Measurements from ENCODE around the gene SSC5D. TPM values are rescaled to one million over a fixed set of nuclear protein-coding genes. Genes with fewer than 3 reads are reported as not detected.
A peak's percentile ranks its signal among the peaks of the same experiment; 100 is the strongest.

SSC5D gene
- polyA plus RNA-seq, 3 donors = 0.08 TPM; not detected in 2

GRCh38 chr19:55563261-55563690 is 75.0 kb downstream of the SSC5D start:
- no peaks in the 10 kb centered on the region for H3K36me3 Mint-ChIP-seq
- no peak overlapping the region for H2AFZ ChIP-seq (ENCODE audit: insufficient read depth, low read depth, low read length, poor library complexity, severe bottlenecking)
- peak overlapping the region in 1 of 7 donors; percentile 0 for H3K27ac Mint-ChIP-seq
- no peak overlapping the region for H3K9ac ChIP-seq (ENCODE audit: insufficient read depth, low read length, poor library complexity, severe bottlenecking)
- WGBS (ENCODE audit: insufficient coverage) = 85% methylated on average over 10 of the region's 12 CpGs
- intact Hi-C loops (cut with micrococcal nuclease) = no loop called here
- H3K9me3 Mint-ChIP-seq = peaks cover 0 to 8% (median 5%) of the 10 kb centered on the region in 7 donors
- H3K4me1 Mint-ChIP-seq = no peaks in the 10 kb centered on the region
- H3K27me3 Mint-ChIP-seq (ENCODE audit: low read depth in 3 of 3) = peaks cover 3 to 7% (median 4%) of the 10 kb centered on the region in 3 donors
- H4K20me1 ChIP-seq (ENCODE audit: insufficient read depth, low read length) = no peaks in the 10 kb centered on the region
- no peaks in the 10 kb centered on the region for H3K36me3 ChIP-seq (replicated peaks in 1 of 2; ENCODE audit: control insufficient read depth in 1 of 2, insufficient read depth in 2 of 2, low read length in 2 of 2)
- H3K4me1 ChIP-seq (ENCODE audit: control insufficient read depth in 1 of 2, insufficient read depth in 2 of 2, low read length in 2 of 2) = no peaks in the 10 kb centered on the region
- no peak overlapping the region for H3K4me2 ChIP-seq (replicated peaks; ENCODE audit: extremely low read depth, low read length, poor library complexity, severe bottlenecking)
- no peak overlapping the region for H3K4me3 ChIP-seq (replicated peaks in 1 of 3; ENCODE audit: low read depth in 2 of 3, low read length in 3 of 3)
- H3K27ac ChIP-seq (ENCODE audit: low read depth in 1 of 2, low read length in 2 of 2) = no peak overlapping the region
- DNase-seq = no peak
- no peak for TF ChIP-seq CTCF (IDR thresholded peaks at IDR 0.05)
- no peak overlapping the region for H3K4me3 Mint-ChIP-seq
- no peaks in the 10 kb centered on the region for H3K79me2 ChIP-seq (ENCODE audit: insufficient read depth, low read length)
- H3K27me3 ChIP-seq (ENCODE audit: control insufficient read depth in 2 of 2, insufficient read depth in 2 of 2, low read length in 2 of 2) = no peaks in the 10 kb centered on the region
- H3K9me3 ChIP-seq (replicated peaks in 1 of 2; ENCODE audit: control insufficient read depth in 1 of 2, insufficient read depth in 1 of 2, low read length in 2 of 2) = peaks cover 0 to 3% of the 10 kb centered on the region in 2 donors

DNA sequence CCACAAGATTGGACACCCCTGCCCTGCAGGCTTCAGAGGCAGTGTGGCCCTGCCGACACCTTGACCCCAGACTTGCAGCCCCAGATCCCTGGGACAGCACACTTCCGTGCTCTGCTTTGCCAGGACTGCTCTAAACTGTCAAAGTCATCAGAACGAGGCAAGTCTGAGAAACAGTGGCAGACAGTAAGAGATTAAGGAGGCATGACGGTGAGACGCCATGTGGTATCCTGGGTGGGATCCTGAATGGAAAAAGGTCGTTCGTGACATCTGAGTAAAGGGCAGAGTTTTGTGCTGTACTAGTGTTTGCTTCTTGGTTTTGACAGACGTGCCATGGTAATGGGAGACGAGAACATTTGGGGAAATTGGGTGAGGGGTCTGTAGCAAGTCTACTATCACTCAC is 78.6 kb downstream of the SSC5D start:
- Histone ChIP-seq H3K9me3 (replicated peaks in 1 of 2; ENCODE audit: control insufficient read depth in 1 of 2, insufficient read depth in 1 of 2, low read length in 2 of 2) (no peaks in the 10 kb centered on the region), H3K27ac (ENCODE audit: low read depth in 1 of 2, low read length in 2 of 2) (no peak overlapping the region), H3K79me2 (ENCODE audit: insufficient read depth, low read length) (no peaks in the 10 kb centered on the region), H3K4me3 (replicated peaks in 1 of 3; ENCODE audit: low read depth in 2 of 3, low read length in 3 of 3) (no peak overlapping the region), H3K9ac (ENCODE audit: insufficient read depth, low read length, poor library complexity, severe bottlenecking) (no peak overlapping the region), H3K4me1 (ENCODE audit: control insufficient read depth in 1 of 2, insufficient read depth in 2 of 2, low read length in 2 of 2) (no peaks in the 10 kb centered on the region), H3K36me3 (replicated peaks in 1 of 2; ENCODE audit: control insufficient read depth in 1 of 2, insufficient read depth in 2 of 2, low read length in 2 of 2) (no peaks in the 10 kb centered on the region), H4K20me1 (ENCODE audit: insufficient read depth, low read length) (no peaks in the 10 kb centered on the region), H3K27me3 (ENCODE audit: control insufficient read depth in 2 of 2, insufficient read depth in 2 of 2, low read length in 2 of 2) (no peaks in the 10 kb centered on the region), H2AFZ (ENCODE audit: insufficient read depth, low read depth, low read length, poor library complexity, severe bottlenecking) (no peak overlapping the region), H3K4me2 (replicated peaks; ENCODE audit: extremely low read depth, low read length, poor library complexity, severe bottlenecking) (no peak overlapping the region)
- no peak for DNase-seq
- no peak overlapping the region for H3K4me3 Mint-ChIP-seq
- 67% methylated on average over 6 of the region's 9 CpGs for WGBS (ENCODE audit: insufficient coverage)
- H3K27ac Mint-ChIP-seq = no peak overlapping the region
- peaks cover 0 to 7% (median 0%) of the 10 kb centered on the region in 7 donors for H3K9me3 Mint-ChIP-seq
- intact Hi-C loops (cut with micrococcal nuclease) = no loop called here
- no peaks in the 10 kb centered on the region for H3K4me1 Mint-ChIP-seq
- no peaks in the 10 kb centered on the region for H3K36me3 Mint-ChIP-seq
- TF ChIP-seq CTCF (IDR thresholded peaks at IDR 0.05) = no peak
- H3K27me3 Mint-ChIP-seq (ENCODE audit: low read depth in 3 of 3) = peaks cover 4 to 7% (median 6%) of the 10 kb centered on the region in 3 donors
